ENCODE measurements around the gene LGALS14.

DNA sequence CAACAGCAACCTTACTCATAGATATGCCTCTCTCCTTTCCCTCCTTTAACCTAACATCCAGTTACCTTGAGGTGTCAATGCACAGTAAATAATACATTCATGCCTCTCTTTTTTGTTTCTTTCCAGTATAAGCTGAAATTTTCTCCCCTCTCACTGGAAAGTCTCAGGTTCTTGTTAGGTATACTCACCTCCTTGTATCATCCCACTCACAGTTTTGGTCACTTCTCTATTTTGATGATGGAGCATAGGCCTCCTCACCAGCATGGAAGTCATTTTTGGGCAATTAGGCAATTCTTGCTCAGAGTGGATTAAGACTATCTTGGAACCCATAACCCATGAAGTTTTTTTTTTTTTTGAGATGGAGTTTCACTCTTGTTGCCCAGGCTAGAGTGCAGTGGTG lies 5.7 kb upstream of the LGALS14 start:
- TF ChIP-seq, protein P1, sequence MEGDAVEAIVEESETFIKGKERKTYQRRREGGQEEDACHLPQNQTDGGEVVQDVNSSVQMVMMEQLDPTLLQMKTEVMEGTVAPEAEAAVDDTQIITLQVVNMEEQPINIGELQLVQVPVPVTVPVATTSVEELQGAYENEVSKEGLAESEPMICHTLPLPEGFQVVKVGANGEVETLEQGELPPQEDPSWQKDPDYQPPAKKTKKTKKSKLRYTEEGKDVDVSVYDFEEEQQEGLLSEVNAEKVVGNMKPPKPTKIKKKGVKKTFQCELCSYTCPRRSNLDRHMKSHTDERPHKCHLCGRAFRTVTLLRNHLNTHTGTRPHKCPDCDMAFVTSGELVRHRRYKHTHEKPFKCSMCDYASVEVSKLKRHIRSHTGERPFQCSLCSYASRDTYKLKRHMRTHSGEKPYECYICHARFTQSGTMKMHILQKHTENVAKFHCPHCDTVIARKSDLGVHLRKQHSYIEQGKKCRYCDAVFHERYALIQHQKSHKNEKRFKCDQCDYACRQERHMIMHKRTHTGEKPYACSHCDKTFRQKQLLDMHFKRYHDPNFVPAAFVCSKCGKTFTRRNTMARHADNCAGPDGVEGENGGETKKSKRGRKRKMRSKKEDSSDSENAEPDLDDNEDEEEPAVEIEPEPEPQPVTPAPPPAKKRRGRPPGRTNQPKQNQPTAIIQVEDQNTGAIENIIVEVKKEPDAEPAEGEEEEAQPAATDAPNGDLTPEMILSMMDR (conservative IDR thresholded peaks at IDR 0.05; ENCODE audit: low read depth, low read length) = no peak
- TF ChIP-seq EZH2 (IDR thresholded peaks at IDR 0.05; ENCODE audit: low read length, unreplicated experiment) = no peak

Measured in PC-3 (cell line).